Fibroblast of the aortic adventitia (primary cell): ENCODE results near the gene ABCC3. TPM values are rescaled to one million over a fixed set of nuclear protein-coding genes. Genes with fewer than 3 reads are reported as not detected.
"Not testable (repeated sequence)": the region's sequence is repeated elsewhere in the genome, so short reads cannot be mapped to it uniquely, and the experiment has no call there.

Experiments
- DNase-seq: peaks from one replicate; pipeline ENCODE4 v3.0.0-alpha.2; 2010; ENCODE audit warnings: low read depth
- H3K4me3 ChIP-seq: 2 replicates; pipeline ENCODE4 v1.5.1; 2011; ENCODE audit warnings: low read depth, mild to moderate bottlenecking, control low read depth, low read length, moderate library complexity
- total RNA-seq: library from RNA; depleted of rRNA; stranded (reverse); fragments of >200 nt; gene quantifications from 2 replicates; pipeline ENCODE4 v1.2.3, GENCODE V29; 2012; ENCODE audit warnings: low replicate concordance
- TF ChIP-seq, protein P1 (sequence below): IDR thresholded peaks from 2 replicates; pipeline ENCODE4 v1.5.1; 2011; ENCODE audit warnings: mild to moderate bottlenecking, low read length, control low read depth, inconsistent platforms; ENCODE audit not compliant: insufficient read depth

ABCC3 gene
- total RNA-seq, 1 donor = 12.5 TPM

DNA sequence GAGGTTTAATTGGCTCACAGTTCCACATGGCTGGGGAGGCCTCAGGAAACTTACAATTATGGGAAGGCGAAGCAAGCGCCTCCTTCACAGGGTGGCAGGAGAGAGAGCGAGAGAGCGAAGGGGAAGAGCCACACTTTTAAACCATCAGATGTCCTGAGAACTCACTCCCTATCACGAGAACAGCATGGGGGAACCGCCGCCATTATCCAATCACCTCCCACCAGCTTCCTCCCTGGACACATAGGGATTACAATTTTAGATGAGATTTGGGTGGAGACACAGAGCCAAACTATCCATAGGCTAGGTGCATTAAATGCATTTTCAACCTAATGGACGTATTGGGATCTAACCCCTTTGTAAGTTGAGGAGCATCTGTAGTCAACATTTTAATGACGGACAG is 78.0 kb downstream of the ABCC3 start:
- TF ChIP-seq, protein P1, sequence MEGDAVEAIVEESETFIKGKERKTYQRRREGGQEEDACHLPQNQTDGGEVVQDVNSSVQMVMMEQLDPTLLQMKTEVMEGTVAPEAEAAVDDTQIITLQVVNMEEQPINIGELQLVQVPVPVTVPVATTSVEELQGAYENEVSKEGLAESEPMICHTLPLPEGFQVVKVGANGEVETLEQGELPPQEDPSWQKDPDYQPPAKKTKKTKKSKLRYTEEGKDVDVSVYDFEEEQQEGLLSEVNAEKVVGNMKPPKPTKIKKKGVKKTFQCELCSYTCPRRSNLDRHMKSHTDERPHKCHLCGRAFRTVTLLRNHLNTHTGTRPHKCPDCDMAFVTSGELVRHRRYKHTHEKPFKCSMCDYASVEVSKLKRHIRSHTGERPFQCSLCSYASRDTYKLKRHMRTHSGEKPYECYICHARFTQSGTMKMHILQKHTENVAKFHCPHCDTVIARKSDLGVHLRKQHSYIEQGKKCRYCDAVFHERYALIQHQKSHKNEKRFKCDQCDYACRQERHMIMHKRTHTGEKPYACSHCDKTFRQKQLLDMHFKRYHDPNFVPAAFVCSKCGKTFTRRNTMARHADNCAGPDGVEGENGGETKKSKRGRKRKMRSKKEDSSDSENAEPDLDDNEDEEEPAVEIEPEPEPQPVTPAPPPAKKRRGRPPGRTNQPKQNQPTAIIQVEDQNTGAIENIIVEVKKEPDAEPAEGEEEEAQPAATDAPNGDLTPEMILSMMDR = no peak
- no peak overlapping the region for H3K4me3 ChIP-seq
- DNase-seq = no peak

DNA sequence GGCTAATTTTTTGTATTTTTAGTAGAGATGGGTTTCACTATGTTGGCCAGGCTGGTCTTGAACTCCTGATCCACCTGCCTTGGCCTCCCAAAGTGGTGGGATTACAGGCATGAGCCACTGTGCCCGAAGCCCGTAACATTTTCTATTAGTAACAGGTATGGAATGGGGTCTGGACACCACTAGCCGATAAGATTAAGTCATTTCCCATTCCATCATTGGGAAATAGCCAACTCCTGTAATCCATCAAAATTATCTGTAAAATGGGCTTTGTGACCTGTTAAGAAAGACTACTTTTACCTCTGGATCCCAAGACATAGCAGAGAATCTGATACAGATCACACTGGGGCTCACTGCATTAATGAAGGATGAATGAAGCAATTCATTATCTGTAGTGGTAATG is 80.8 kb downstream of the ABCC3 start:
- DNase-seq = peak; percentile 41
- TF ChIP-seq, protein P1 = no peak

DNA sequence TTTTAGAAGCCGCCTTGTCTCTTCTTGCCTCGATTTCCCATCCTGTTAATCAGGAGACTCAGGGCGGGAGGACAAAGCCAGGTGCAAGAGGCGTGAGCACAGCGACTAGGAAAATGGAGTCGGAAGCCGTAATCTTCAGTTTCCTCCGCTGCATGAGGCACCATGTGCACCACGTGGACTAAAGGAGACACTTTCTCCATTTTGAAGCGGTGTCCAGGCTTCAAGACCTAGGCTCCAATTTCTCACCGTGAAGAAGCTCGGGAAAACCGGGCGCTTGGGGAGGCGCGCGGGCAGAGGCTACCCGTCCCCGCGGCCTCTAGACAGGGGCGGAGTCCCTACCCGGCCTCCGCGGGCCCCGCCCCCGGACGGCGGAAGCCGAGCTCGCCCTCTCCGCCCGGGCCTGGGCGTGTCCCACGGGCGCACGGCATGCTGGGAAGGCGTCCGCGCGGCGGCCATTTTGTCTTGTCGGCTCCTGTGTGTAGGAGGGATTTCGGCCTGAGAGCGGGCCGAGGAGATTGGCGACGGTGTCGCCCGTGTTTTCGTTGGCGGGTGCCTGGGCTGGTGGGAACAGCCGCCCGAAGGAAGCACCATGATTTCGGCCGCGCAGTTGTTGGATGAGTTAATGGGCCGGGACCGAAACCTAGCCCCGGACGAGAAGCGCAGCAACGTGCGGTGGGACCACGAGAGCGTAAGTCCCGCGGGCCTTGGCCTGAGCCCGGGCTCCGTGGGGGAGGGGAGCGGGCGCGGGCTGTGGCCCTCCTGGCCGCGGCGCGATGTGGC is 84.7 kb downstream of the ABCC3 start, which contains the start of gene LUC7L3:
TSS of gene LUC7L3 (plus strand) at position 460 of the 780 bp plus-strand sequence. CDS start at position 590, 130 bp downstream.
- DNase-seq = peak; percentile 91
- TF ChIP-seq, protein P1 = no peak

More for the DNA sequence above, 80.8 kb downstream of the ABCC3 start:
- H3K4me3 ChIP-seq = no peak overlapping the region

DNA sequence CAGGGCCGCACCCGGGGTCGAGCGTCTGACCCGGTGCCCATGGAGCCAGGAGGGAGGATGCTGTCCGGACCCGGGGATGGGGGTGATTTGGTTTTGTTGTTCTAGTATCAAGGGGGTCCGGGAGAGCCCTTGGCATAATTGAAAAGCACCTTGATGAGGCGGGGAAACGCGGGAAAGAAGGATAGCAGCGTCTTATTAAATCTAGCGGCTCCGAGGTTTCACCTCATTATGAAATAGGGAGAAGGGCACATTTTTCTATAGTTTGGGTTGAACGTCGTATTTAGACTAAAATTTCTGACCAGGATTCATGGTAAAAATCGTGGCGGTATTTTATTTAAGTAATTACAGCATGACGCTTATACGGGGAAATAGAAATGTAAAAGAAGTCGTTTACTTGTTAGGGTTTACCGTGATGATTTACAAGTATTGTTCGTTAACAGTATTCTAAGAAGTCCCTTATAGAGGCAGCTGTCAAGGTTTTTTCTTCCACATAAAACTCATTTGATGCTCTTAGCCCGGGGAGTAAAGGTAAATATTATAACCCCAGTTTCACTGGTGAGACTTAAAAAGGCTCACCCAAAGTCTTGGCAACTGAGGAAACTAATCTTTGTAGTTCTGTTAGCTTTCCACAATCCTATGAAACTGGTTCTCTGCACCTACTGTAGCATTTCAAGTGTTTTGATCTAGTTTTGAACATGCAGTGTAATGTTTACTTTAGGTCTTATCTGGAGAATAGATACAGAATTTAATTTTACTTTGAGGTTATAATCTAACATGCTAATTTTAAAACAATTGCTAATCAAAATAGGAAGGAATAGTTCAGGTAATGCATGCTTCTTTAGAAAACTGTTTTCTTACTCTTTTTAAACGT is 85.5 kb downstream of the ABCC3 start:
- TF ChIP-seq, protein P1 = no peak
- DNase-seq = no peak
- peak overlapping the region; percentile 88 for H3K4me3 ChIP-seq

More for the DNA sequence above, 84.7 kb downstream of the ABCC3 start, which contains the start of gene LUC7L3:
- peak within 1 kb of the TSS; percentile 88 for H3K4me3 ChIP-seq

DNA sequence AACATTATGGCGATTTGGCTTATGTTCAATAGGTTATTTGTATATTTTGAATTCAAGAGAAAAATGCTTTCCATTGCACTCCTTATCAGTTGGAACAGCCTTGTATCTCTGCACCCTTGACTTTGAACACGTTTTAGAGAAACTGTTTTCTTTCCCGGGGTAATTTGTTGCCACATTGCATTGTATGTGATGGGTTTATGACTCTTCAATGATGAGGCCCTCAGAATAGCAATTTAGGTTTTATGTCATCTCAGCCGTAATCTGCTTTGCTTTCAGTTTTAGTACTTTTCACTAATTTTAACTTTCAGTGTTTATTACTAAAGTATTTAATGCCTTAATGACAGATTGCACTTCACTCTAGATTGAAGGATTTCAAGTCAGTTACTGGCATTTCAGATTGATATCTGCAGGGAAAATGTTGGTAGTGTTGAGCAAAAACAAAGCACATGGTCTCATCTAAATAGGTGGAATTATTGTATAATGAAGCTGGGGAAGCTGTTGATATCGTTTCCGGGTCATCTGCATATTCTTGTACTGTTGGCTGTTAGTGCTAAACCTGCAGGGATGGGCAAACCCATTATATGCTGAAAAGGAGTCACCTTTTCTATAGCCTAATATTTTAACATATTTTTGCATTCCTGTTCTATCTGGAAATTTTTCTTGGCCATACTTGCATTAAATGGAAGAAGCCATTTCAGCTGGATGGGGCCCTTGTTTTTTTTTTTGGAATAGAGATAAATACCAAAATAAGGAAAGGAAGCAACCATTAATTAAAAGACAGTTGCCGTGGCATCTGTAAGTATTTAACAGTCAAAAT is 86.7 kb downstream of the ABCC3 start:
- no peak for DNase-seq
- TF ChIP-seq, protein P1 = no peak
- H3K4me3 ChIP-seq = peak overlapping the region; percentile 88

DNA sequence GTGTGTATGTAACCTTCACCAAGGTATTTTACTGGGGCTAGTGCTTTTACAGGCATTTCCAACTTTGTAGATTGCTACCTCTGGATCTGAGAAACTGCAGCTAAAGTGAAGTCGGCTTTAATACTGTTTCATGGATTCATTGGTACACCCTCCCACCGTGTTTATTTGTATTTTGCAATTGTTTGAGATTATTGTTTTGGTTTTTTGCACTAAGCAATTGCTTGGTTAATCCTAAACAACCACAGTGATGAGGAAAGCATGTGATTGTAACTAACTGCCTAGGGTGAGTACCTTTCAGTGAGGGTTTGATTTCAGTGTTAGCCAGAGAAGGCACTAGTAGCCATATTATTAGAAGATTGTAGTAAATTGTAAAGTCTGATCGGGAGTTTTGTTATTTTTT is 88.1 kb downstream of the ABCC3 start:
- DNase-seq = no peak
- no peak overlapping the region for H3K4me3 ChIP-seq
- TF ChIP-seq, protein P1 = no peak

DNA sequence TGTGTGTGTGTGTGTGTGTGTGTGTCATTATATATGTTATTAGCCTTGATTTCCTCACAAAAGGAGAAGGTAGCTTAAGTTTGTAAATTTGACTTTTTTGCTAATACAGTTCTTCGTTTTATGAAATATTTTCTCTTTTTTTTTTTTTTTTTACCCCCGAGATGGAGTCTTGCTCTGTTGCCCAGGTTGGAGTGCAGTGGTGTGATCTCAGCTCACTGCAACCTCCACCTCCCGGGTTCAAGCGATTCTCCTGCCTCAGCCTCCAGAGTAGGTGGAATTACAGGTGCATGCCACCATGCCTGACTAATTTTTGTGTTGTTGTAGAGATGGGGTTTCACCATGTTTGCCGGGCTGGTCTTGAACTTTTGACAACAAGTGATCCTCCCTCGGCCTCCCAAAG is 89.9 kb downstream of the ABCC3 start:
- not testable (repeated sequence) for H3K4me3 ChIP-seq, DNase-seq
